HepG2 (cell line): Measurements from ENCODE around the gene BICRA. TPM values are rescaled to one million over a fixed set of nuclear protein-coding genes. Genes with fewer than 3 reads are reported as not detected.
A peak's percentile ranks its signal among the peaks of the same experiment; 100 is the strongest.

ENCODE experiments used
- ATAC-seq: fragments of 200-7000 bp; cut with Tn5 transposase; 3 replicates; pipeline ENCODE4 v1.9.1; 2020; ENCODE audit warnings: mild to moderate bottlenecking, moderate library complexity
- BruUV-seq: library from RNA; stranded (reverse); fragments of 400-500 nt; replicated peaks from 2 replicates; lab custom pipeline; 2021; lab: Mats Ljungman, UMichigan
- CTCF ChIA-PET: fragments of 300-600 bp; formaldehyde crosslinking; extraction: SDS; loops from one replicate; lab custom pipeline; 2021; ENCODE audit warnings: low total read pairs, inconsistent platforms, low intra/inter-chr PET ratio; lab: Yijun Ruan, JAX
- POLR2A ChIA-PET: fragments of 350-600 bp; sonication (Branson Sonifier 250); formaldehyde crosslinking; loops from one replicate; lab custom pipeline; 2020; ENCODE audit warnings: antibody characterized with exemption, inconsistent platforms; lab: Yijun Ruan, JAX
- DNase-seq: peaks from one replicate; pipeline ENCODE4 v3.0.0-alpha.2; 2015; ENCODE audit warnings: low spot score
- FAIRE-seq: peaks from 3 replicates; lab custom pipeline; 2011; peaks lifted over from hg19 to GRCh38; lab: Jason Lieb, UNC
- H2AFZ ChIP-seq: one replicate; pipeline ENCODE4 v1.6.1; 2011; ENCODE audit warnings: low read length, inconsistent platforms
- H3K27ac ChIP-seq: fragments of 300-600 bp; 3 replicates; pipeline ENCODE4 v1.8.0; 2011; ENCODE audit warnings: mixed run types, mild to moderate bottlenecking, mixed read lengths, low read length, inconsistent platforms; ENCODE audit not compliant: insufficient read depth; ENCODE audit errors: extremely low read length
- H3K27me3 ChIP-seq, 2 experiments: fragments of 200-600 bp in 1 of 2; 2 replicates in 1 of 2; 3 replicates in 1 of 2; pipeline versions ENCODE4 v1.6.0 to v1.8.0; 2011; ENCODE audit warnings: low read length in 2 of 2, mild to moderate bottlenecking in 2 of 2, moderate library complexity in 2 of 2, inconsistent platforms in 1 of 2; ENCODE audit not compliant: insufficient read depth in 2 of 2, control insufficient read depth in 1 of 2
- H3K36me3 ChIP-seq, 2 experiments: fragments of 200-600 bp in 1 of 2; replicated peaks in 1 of 2; 2 replicates in 1 of 2; 3 replicates in 1 of 2; pipeline versions ENCODE4 v1.5.1 to v1.8.0; 2011; ENCODE audit warnings: low read length in 2 of 2, inconsistent platforms in 1 of 2; ENCODE audit not compliant: insufficient read depth in 2 of 2, control insufficient read depth in 1 of 2
- H3K4me1 ChIP-seq: 2 replicates; pipeline ENCODE4 v1.5.1; 2012; ENCODE audit warnings: low read length, inconsistent platforms; ENCODE audit not compliant: insufficient read depth
- H3K4me2 ChIP-seq: 2 replicates; pipeline ENCODE4 v1.6.0; 2011; ENCODE audit warnings: low read depth, low read length, inconsistent platforms
- H3K4me3 ChIP-seq, 3 experiments: fragments of 200-600 bp in 1 of 3; sonication (generic), shearing (Covaris generic) in 1 of 3; replicated peaks in 1 of 3; 2 replicates each; pipeline ENCODE4 v1.5.1; 2011 to 2016; ENCODE audit warnings: low read length in 3 of 3, inconsistent platforms in 2 of 3, low read depth in 2 of 3, mild to moderate bottlenecking in 2 of 3, control low read depth in 1 of 3, mixed read lengths in 1 of 3; ENCODE audit not compliant: insufficient read depth in 1 of 3
- H3K79me2 ChIP-seq: one replicate; pipeline ENCODE4 v1.6.1; 2011; ENCODE audit warnings: low read length, inconsistent platforms; ENCODE audit not compliant: insufficient read depth
- H3K9ac ChIP-seq: 2 replicates; pipeline ENCODE4 v1.6.0; 2011; ENCODE audit warnings: mild to moderate bottlenecking, low read depth, low read length, inconsistent platforms; ENCODE audit not compliant: insufficient read depth
- H3K9me3 ChIP-seq: 2 replicates; pipeline ENCODE4 v1.5.1; 2012; ENCODE audit warnings: mild to moderate bottlenecking, low read length
- H4K20me1 ChIP-seq: 2 replicates; pipeline ENCODE4 v1.6.0; 2011; ENCODE audit warnings: inconsistent platforms, mild to moderate bottlenecking, low read length, moderate library complexity; ENCODE audit not compliant: insufficient read depth
- ATF7 ChIP-seq, 2 experiments: fragments of 450-650 bp in 1 of 2; sonication (generic) in 1 of 2; formaldehyde crosslinking in 1 of 2; IDR thresholded peaks; 2 replicates each; pipeline versions ENCODE4 v1.4.0 to v1.6.1; 2016 to 2020; ENCODE audit warnings: antibody characterized with exemption in 1 of 2, mild to moderate bottlenecking in 1 of 2, missing genetic modification reagents in 1 of 2
- MTERF4 ChIP-seq: sonication (generic); formaldehyde crosslinking; IDR thresholded peaks from 2 replicates; pipeline ENCODE4 v1.8.0; 2023; ENCODE audit warnings: mild to moderate bottlenecking, missing genetic modification reagents
- ZBTB26 ChIP-seq: IDR thresholded peaks from 2 replicates; pipeline ENCODE4 v1.6.1; 2016; ENCODE audit warnings: missing compliant biosample characterization, missing genetic modification reagents, borderline replicate concordance
- ZNF143 ChIP-seq: sonication (generic); formaldehyde crosslinking; IDR thresholded peaks from 2 replicates; pipeline ENCODE4 v1.4.0; 2020; ENCODE audit warnings: missing genetic modification reagents
- ZNF234 ChIP-seq: sonication (generic); formaldehyde crosslinking; conservative IDR thresholded peaks from 2 replicates; pipeline ENCODE4 v1.5.1; 2020; ENCODE audit warnings: mild to moderate bottlenecking, missing genetic modification reagents
- ZNF530 ChIP-seq: sonication (generic); formaldehyde crosslinking; IDR thresholded peaks from 2 replicates; pipeline ENCODE4 v1.5.0; 2020; ENCODE audit warnings: low read depth, mild to moderate bottlenecking, missing genetic modification reagents
- WGBS: methylation state at CpG from one replicate; pipeline ENCODE4 v1.1.6; 2017; ENCODE audit warnings: low lambda C conversion rate; 5-methylcytosine and 5-hydroxymethylcytosine counted together
- in situ Hi-C: cut with HindIII; loops from 2 replicates; pipeline ENCODE4 v1.10.0; 2017; ENCODE audit warnings: low pct_unique_long_range_greater_than_20kb; ENCODE audit not compliant: extremely low pct_ligation_motif_present
- intact Hi-C: fragments of 100-400 bp; cut with micrococcal nuclease; formaldehyde crosslinking; loops from one replicate; pipeline ENCODE4 v1.10.0; 2022; ENCODE audit not compliant: unreplicated experiment
- polyA plus RNA-seq, 8 experiments: library from polyadenylated mRNA; depleted of rRNA in 3 of 8; stranded (reverse) in 7 of 8; unstranded in 1 of 8; fragments of >200 nt; fragmentation: Illumina TruSeq in 4 of 8; extraction: Trizol in 4 of 8; gene quantifications; 2 replicates each; pipeline versions ENCODE4 v1.2.1 to v1.2.3, GENCODE V29; 2011 to 2016; ENCODE audit warnings: low read depth in 4 of 8, missing spikeins in 1 of 8, mixed read lengths in 1 of 8; ENCODE audit not compliant: insufficient read depth in 1 of 8
- total RNA-seq, 5 experiments: library from RNA; depleted of rRNA; stranded (reverse); fragments of >200 nt; fragmentation: Illumina TruSeq; extraction: Trizol; gene quantifications; 2 replicates each; pipeline ENCODE4 v1.2.3, GENCODE V29; 2016; ENCODE audit warnings: low read depth in 1 of 5
- TF ChIP-seq, protein P1 (sequence below): sonication (generic); formaldehyde crosslinking; IDR thresholded peaks from 2 replicates; pipeline ENCODE4 v1.4.0; 2020; ENCODE audit warnings: missing genetic modification reagents, borderline replicate concordance

BICRA gene
- total and polyA plus RNA-seq, 2 of the 13 experiments (the other 11 are each of a cell fraction or from before 2014, with no cell fraction given), result 0.55 to 0.71 TPM

GRCh38 chr19:47670736-47671135, 61.8 kb downstream of the BICRA start (continued):
- TF ChIP-seq, protein P1, sequence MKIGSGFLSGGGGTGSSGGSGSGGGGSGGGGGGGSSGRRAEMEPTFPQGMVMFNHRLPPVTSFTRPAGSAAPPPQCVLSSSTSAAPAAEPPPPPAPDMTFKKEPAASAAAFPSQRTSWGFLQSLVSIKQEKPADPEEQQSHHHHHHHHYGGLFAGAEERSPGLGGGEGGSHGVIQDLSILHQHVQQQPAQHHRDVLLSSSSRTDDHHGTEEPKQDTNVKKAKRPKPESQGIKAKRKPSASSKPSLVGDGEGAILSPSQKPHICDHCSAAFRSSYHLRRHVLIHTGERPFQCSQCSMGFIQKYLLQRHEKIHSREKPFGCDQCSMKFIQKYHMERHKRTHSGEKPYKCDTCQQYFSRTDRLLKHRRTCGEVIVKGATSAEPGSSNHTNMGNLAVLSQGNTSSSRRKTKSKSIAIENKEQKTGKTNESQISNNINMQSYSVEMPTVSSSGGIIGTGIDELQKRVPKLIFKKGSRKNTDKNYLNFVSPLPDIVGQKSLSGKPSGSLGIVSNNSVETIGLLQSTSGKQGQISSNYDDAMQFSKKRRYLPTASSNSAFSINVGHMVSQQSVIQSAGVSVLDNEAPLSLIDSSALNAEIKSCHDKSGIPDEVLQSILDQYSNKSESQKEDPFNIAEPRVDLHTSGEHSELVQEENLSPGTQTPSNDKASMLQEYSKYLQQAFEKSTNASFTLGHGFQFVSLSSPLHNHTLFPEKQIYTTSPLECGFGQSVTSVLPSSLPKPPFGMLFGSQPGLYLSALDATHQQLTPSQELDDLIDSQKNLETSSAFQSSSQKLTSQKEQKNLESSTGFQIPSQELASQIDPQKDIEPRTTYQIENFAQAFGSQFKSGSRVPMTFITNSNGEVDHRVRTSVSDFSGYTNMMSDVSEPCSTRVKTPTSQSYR (CRISPR knock-in tag), result no peak

- Histone ChIP-seq H3K79me2 (no peaks in the 10 kb centered on the region), H3K27ac (no peak overlapping the region), H4K20me1 (0 out of 2 replicates have a peak, but pooled peaks cover 2% of the 10 kb centered on the region), H3K4me3 (no peak overlapping the region), H3K9ac (no peak overlapping the region), H3K4me1 (peaks cover 12% of the 10 kb centered on the region), H2AFZ (no peak overlapping the region), H3K36me3 (peaks cover 0 to 17% of the 10 kb centered on the region in 2 experiments; a peak in 4 of 5 replicates), H3K4me2 (no peak overlapping the region), H3K27me3 (no peaks in the 10 kb centered on the region; a peak in 1 of 5 replicates), H3K9me3 (no peaks in the 10 kb centered on the region)
- no peak for FAIRE-seq
- WGBS, result over 99% methylated on average over 2 of the region's 2 CpGs
- ChIA-PET CTCF (no interaction called here), POLR2A (no interaction called here)
- in situ Hi-C loops, result no loop called here
- intact Hi-C loops, result no loop called here
- no TSS peak for BruUV-seq
- ATAC-seq, result no peak
- no peak for DNase-seq
- no peak for TF ChIP-seq ZNF234 (CRISPR knock-in tag)
- TF ChIP-seq ATF7 (IDR thresholded peaks at IDR 0.05), result peak; percentile 3; the same call in 1 of the 2 replicates
- TF ChIP-seq ATF7 (CRISPR knock-in tag; IDR thresholded peaks at IDR 0.05), result no peak
- TF ChIP-seq ZBTB26 (CRISPR knock-in tag), result no peak
- no peak for TF ChIP-seq ZNF143
- TF ChIP-seq MTERF4 (CRISPR knock-in tag), result no peak
- no peak for TF ChIP-seq ZNF530 (CRISPR knock-in tag)
Measured at GRCh38 chr19:47671499-47671898, 62.6 kb downstream of the BICRA start.
